GM21515 (cell line): ENCODE measurements around the gene ST6GALNAC1.

ENCODE experiments used
- ATAC-seq: cut with Tn5 transposase; IDR thresholded peaks from one replicate; pipeline ENCODE4 v1.9.1; 2021; ENCODE audit not compliant: unreplicated experiment

Gene ST6GALNAC1

GRCh38 chr17:76584427-76585032, 59.0 kb downstream of the ST6GALNAC1 start:
- no peak for ATAC-seq

- no peak for ATAC-seq
These were observed 60.9 kb downstream of the ST6GALNAC1 start for GRCh38 chr17:76582660-76583059.

GRCh38 chr17:76581515-76581914, 62.0 kb downstream of the ST6GALNAC1 start:
- ATAC-seq: no peak

- ATAC-seq: no peak
These were observed 64.3 kb downstream of the ST6GALNAC1 start for GRCh38 chr17:76579281-76579680.

- ATAC-seq: no peak
These were observed 65.2 kb downstream of the ST6GALNAC1 start for GRCh38 chr17:76578376-76578775.

- no peak for ATAC-seq
These were observed 65.7 kb downstream of the ST6GALNAC1 start for GRCh38 chr17:76577876-76578275.

- ATAC-seq: no peak
These were observed 67.4 kb downstream of the ST6GALNAC1 start for GRCh38 chr17:76576189-76576588.

GRCh38 chr17:76575570-76575969, 68.0 kb downstream of the ST6GALNAC1 start:
- no peak for ATAC-seq
